ENCODE measurements around the gene ZNF653.

DNA sequence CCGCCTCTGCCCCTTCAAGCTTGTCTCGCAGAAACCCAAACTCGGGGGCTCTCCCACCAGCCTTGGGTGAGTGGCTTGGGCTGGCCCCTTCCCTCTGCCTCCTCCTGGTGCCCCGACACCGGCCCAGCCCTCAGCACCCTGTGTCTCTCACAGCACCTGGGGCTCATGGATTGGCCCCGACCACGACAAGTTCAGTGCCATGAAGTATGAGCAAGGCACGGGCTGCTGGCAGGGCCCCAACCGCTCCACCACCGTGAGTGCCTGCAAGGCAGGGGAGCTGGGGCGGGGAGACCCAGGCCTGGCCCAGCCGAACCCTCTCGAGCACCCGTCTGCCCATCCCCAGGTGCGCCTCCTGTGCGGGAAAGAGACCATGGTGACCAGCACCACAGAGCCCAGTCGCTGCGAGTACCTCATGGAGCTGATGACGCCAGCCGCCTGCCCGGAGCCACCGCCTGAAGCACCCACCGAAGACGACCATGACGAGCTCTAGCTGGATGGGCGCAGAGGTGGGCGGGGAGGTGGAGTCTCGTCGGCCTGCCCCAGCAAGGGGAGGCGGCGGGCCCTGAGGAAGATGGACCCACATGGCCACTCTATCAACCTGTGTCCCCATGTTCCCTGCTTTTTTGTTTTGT, 56.6 kb downstream of the ZNF653 start:
- TF ChIP-seq POLR2A (IDR thresholded peaks at IDR 0.05; ENCODE audit: low read depth, low read length) (no peak), POLR2AphosphoS5 (IDR thresholded peaks at IDR 0.05; ENCODE audit: insufficient read depth, low read depth, low read length) (no peak), EZH2 (IDR thresholded peaks at IDR 0.05; ENCODE audit: borderline replicate concordance, low read depth, low read length, severe bottlenecking) (no peak)
- TF ChIP-seq, protein P1, sequence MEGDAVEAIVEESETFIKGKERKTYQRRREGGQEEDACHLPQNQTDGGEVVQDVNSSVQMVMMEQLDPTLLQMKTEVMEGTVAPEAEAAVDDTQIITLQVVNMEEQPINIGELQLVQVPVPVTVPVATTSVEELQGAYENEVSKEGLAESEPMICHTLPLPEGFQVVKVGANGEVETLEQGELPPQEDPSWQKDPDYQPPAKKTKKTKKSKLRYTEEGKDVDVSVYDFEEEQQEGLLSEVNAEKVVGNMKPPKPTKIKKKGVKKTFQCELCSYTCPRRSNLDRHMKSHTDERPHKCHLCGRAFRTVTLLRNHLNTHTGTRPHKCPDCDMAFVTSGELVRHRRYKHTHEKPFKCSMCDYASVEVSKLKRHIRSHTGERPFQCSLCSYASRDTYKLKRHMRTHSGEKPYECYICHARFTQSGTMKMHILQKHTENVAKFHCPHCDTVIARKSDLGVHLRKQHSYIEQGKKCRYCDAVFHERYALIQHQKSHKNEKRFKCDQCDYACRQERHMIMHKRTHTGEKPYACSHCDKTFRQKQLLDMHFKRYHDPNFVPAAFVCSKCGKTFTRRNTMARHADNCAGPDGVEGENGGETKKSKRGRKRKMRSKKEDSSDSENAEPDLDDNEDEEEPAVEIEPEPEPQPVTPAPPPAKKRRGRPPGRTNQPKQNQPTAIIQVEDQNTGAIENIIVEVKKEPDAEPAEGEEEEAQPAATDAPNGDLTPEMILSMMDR (IDR thresholded peaks at IDR 0.05; ENCODE audit: extremely low read depth in 1 of 2, insufficient read depth in 1 of 2, low read depth in 1 of 2, low read length in 2 of 2), result no peak
